ENCODE measurements around the gene DENR.

The DENR gene

DNA sequence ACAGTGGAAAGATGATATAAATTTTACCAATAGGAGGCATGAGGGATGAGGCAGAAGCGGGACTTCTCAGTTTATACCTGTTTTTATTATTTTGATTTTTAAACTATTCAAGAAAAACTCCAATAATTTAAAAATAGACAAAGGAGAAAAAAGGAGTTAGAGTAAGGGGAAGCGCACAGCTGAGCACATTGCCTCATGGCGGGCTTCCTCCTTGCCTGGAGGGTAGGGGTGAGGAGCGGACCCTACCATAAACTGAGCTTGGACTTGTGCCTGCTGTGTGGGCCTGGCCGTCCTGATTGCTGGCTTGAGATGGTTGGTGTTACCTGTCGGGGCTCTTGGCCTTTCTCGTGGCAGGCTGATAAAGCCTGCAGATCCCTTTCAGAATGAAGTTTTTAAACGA is 67.5 kb downstream of the DENR start:
- TF ChIP-seq POLR2A (IDR thresholded peaks at IDR 0.05; ENCODE audit: low read depth, low read length): no peak
- DNase-seq (ENCODE audit: insufficient read length, low spot score) (no peak), FAIRE-seq (no peak)

Measured in H54 (cell line).